Choroid plexus epithelial cell (primary cell): ENCODE measurements around the gene MMS19.
"Not testable (repeated sequence)": the region's sequence is repeated elsewhere in the genome, so short reads cannot be mapped to it uniquely, and the experiment has no call there.

ENCODE experiments used
- DNase-seq: peaks from one replicate; pipeline ENCODE4 v3.0.0-alpha.2; 2010; ENCODE audit warnings: low read depth
- H3K4me3 ChIP-seq: 2 replicates; pipeline ENCODE4 v1.5.1; 2011; ENCODE audit warnings: low read depth, mild to moderate bottlenecking, control low read depth, low read length, moderate library complexity
- TF ChIP-seq, protein P1 (sequence below): conservative IDR thresholded peaks from 2 replicates; pipeline ENCODE4 v1.5.1; 2011; ENCODE audit warnings: low read depth, mild to moderate bottlenecking, control low read depth, inconsistent platforms, low read length, moderate library complexity

The MMS19 gene

DNA sequence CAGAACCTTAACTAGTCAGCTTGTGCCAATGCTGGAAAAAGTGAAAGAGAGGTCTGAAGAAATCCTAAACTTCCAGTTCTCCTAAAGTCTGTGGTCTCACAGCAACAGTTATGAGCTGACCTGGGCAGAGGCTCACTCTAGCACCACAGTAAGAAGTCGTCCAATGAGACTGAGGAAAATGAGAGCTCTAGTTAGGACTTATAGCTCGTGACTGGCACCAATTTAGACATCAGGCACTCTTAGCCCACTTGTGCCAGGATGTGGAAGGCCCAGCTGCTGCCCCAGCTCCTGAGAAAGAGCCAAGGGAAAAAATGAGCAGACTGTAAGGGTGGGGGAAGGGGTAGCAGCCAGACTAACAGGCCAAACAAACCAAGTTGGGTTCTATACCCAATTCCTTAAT is 7.6 kb downstream of the MMS19 start:
- DNase-seq: no peak
- H3K4me3 ChIP-seq: no peak overlapping the region
- TF ChIP-seq, protein P1, sequence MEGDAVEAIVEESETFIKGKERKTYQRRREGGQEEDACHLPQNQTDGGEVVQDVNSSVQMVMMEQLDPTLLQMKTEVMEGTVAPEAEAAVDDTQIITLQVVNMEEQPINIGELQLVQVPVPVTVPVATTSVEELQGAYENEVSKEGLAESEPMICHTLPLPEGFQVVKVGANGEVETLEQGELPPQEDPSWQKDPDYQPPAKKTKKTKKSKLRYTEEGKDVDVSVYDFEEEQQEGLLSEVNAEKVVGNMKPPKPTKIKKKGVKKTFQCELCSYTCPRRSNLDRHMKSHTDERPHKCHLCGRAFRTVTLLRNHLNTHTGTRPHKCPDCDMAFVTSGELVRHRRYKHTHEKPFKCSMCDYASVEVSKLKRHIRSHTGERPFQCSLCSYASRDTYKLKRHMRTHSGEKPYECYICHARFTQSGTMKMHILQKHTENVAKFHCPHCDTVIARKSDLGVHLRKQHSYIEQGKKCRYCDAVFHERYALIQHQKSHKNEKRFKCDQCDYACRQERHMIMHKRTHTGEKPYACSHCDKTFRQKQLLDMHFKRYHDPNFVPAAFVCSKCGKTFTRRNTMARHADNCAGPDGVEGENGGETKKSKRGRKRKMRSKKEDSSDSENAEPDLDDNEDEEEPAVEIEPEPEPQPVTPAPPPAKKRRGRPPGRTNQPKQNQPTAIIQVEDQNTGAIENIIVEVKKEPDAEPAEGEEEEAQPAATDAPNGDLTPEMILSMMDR: no peak

DNA sequence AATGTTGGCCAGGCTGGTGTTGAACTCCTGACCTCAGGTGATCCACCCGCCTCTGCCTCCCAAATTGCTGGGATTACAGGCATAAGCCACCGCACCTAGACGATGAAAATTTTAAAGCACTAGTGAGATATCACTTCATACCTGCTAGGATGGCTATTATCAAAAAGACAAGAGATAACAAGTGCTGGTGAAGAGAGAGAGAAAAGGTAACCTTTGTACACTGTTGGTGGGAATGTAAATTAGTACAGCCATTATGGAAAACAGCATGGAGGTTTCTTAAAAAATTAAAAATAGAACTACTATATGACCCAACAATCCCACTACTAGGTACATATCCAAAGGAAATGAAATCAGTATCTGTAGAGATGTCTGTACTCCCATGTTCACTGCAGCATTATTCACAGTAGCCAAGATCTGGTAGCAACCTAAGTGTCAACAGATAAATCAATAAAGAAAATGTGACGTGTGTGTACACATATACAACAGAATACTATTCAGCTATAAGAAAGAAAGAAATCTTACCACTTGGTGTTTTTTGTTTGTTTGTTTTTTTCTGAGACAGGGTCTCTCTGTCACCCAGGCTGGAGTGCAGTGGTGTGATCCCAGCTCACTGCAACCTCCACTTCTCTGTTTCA is 12.5 kb downstream of the MMS19 start:
- H3K4me3 ChIP-seq: no peak overlapping the region
- no peak for DNase-seq
- TF ChIP-seq, protein P1: no peak

DNA sequence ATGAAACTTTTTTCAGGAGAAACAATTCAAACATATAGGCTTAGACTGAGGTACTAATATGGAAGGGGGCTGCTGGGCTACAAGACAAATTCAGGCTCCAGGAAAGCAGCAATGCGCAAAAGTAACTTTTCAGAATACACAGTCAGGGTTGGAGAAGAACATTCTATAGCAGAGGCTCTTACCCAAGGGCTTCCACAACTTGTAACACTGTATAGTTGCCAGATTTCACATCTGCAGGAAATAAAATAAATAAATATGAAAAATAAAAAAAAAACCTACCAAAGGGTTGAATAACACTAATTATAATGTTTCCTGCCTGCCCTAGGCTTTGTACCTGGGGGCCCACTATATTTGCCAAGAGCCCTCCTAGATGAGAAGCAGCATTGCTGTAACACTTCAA is 14.3 kb downstream of the MMS19 start:
- H3K4me3 ChIP-seq: no peak overlapping the region
- DNase-seq: peak; percentile 31
- TF ChIP-seq, protein P1: no peak

DNA sequence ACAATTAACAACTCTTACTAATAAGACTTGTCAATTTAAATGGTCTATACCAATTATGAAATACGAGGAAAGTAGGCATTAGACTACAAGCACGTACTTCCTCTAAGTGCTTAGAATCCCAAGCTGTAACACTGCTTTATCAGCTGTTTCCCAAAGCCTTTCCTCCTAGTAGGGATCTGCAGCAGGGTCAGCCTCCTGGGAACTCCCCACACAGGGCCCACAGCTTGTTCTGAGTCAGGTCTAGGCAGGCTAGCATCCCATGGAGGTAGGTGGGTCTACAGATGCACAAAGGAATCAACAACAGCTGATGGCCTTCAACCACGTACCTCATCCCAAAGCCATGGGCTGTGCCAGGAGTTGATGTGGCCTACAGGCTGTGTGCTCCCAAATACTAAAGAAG is 14.7 kb downstream of the MMS19 start:
- H3K4me3 ChIP-seq: no peak overlapping the region
- DNase-seq: peak; percentile 65
- TF ChIP-seq, protein P1: no peak

DNA sequence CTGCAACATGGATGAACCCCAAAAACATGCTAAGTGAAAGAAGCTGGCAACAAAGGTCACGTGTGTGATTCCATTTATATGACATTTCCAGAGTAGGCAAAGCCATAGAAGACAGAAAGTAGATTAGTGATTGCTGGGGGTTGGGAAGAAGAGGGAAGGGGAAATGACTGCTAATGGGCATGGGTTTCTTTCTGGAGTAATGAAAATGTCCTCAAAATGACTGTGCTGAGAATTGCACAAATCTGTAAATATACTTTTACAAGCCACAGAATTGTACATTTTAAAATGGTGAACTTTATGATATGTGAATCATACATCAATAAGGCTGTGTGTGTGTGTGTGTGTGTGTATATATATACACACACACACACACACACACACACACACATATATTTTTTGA is 15.8 kb downstream of the MMS19 start:
- TF ChIP-seq, protein P1: no peak
- no peak for DNase-seq
- H3K4me3 ChIP-seq: no peak overlapping the region

DNA sequence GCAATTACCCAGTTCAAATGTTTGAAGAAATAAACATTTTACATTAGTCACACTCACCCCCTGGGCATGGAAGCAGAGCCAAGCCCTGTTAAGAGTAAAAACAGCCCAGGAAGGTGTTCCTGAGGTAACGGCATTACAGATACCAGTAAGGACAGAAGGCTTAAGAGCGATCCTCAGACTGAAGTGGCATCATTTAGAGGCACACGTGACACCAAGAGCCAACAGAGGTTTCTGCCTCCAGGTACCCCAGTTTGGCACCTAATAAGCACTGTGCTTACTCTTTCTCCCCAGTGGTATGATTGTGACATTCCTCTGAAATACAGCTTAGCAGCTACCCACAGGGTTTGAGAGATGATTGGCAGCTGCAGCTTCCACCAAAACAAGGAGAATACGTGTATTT is 17.2 kb downstream of the MMS19 start:
- no peak for DNase-seq

DNA sequence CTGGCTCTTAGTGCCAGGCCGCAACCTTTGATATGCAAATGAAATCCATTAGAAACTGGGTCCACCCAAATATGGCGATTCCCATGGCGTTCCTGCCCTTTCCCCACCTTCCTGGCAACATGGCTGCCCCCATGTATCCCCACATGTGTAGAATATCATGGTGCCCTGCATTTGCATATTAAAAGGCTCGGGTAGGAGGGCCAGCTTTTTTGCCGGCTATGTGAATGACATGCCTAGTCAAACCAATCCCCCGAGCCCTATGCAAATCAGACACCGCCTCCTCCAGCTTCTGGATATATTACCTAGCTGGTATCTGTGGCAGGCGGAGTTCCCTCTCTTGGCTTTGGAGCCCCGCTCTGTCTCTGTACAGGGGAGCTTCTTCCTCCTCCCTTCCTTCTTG is 18.3 kb downstream of the MMS19 start:
- no peak overlapping the region for H3K4me3 ChIP-seq
- no peak for DNase-seq
- TF ChIP-seq, protein P1: no peak

More for the DNA sequence above, 17.2 kb downstream of the MMS19 start:
- no peak overlapping the region for H3K4me3 ChIP-seq
- TF ChIP-seq, protein P1: no peak

DNA sequence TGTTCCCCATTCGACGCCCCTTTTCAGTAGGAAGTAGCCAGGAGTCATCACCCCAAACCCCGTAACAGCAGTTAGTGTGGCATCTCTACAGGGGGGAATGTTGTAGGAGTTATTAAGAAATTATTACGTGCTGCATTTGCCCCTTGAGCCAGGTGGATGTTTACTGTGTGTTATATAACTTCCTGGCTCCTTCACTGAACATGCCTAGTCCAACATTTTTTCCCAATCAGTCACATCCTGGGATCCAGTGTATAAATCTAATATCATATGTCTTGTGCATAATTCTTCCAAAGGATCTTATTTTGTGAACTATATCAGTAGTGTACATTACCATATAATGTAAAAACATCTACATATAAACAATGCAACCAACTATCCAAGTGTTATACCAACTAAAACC is 18.8 kb downstream of the MMS19 start:
- H3K4me3 ChIP-seq, DNase-seq: not testable (repeated sequence)
